ENCODE measurements around the gene RBM34.
"Not testable (repeated sequence)": the region's sequence is repeated elsewhere in the genome, so short reads cannot be mapped to it uniquely, and the experiment has no call there.

Gene RBM34

GRCh38 chr1:235113183-235113917, 47.7 kb downstream of the RBM34 start:
- in situ Hi-C loops (cut with HindIII; ENCODE audit: low sequenced_read_pairs), result no loop called here

- in situ Hi-C loops (cut with HindIII; ENCODE audit: low sequenced_read_pairs), result no loop called here
Measured at GRCh38 chr1:235112297-235113182, 48.5 kb downstream of the RBM34 start.

- in situ Hi-C loops (cut with HindIII; ENCODE audit: low sequenced_read_pairs), result no loop called here
Measured at GRCh38 chr1:235111107-235111506, 49.9 kb downstream of the RBM34 start.

- in situ Hi-C loops (cut with HindIII; ENCODE audit: low sequenced_read_pairs), result no loop called here
Measured at GRCh38 chr1:235108876-235109275, 52.2 kb downstream of the RBM34 start.

GRCh38 chr1:235108185-235108593, 52.9 kb downstream of the RBM34 start:
- in situ Hi-C loops (cut with HindIII; ENCODE audit: low sequenced_read_pairs), result no loop called here

- in situ Hi-C loops (cut with HindIII; ENCODE audit: low sequenced_read_pairs), result no loop called here
Measured at GRCh38 chr1:235107368-235108184, 53.5 kb downstream of the RBM34 start.

- in situ Hi-C loops (cut with HindIII; ENCODE audit: low sequenced_read_pairs), result no loop called here
Measured at GRCh38 chr1:235106457-235106856, 54.6 kb downstream of the RBM34 start.

GRCh38 chr1:235105051-235106043, 55.7 kb downstream of the RBM34 start:
- in situ Hi-C loops (cut with HindIII; ENCODE audit: low sequenced_read_pairs), result no loop called here

- in situ Hi-C loops (cut with HindIII; ENCODE audit: low sequenced_read_pairs), result no loop called here
Measured at GRCh38 chr1:235102993-235103411, 58.0 kb downstream of the RBM34 start.

GRCh38 chr1:235102259-235102582, 58.8 kb downstream of the RBM34 start:
- in situ Hi-C loops (cut with HindIII; ENCODE audit: low sequenced_read_pairs), result no loop called here

GRCh38 chr1:235101558-235102258, 59.3 kb downstream of the RBM34 start:
- in situ Hi-C loops (cut with HindIII; ENCODE audit: low sequenced_read_pairs), result no loop called here

- in situ Hi-C loops (cut with HindIII; ENCODE audit: low sequenced_read_pairs), result no loop called here
Measured at GRCh38 chr1:235100194-235100772, 60.8 kb downstream of the RBM34 start.

GRCh38 chr1:235098991-235099390, 62.1 kb downstream of the RBM34 start:
- in situ Hi-C loops (cut with HindIII; ENCODE audit: low sequenced_read_pairs), result no loop called here

GRCh38 chr1:235098547-235098946, 62.5 kb downstream of the RBM34 start:
- in situ Hi-C loops (cut with HindIII; ENCODE audit: low sequenced_read_pairs), result no loop called here

- in situ Hi-C loops (cut with HindIII; ENCODE audit: low sequenced_read_pairs), result not testable (repeated sequence)
Measured at GRCh38 chr1:235097501-235097900, 63.5 kb downstream of the RBM34 start.

- in situ Hi-C loops (cut with HindIII; ENCODE audit: low sequenced_read_pairs), result no loop called here
Measured at GRCh38 chr1:235095938-235096562, 65.0 kb downstream of the RBM34 start.

- in situ Hi-C loops (cut with HindIII; ENCODE audit: low sequenced_read_pairs), result no loop called here
Measured at GRCh38 chr1:235093696-235094592, 67.1 kb downstream of the RBM34 start.
